GM18909 (cell line): ENCODE data around the gene TSHZ1.

Source experiments
- ATAC-seq: cut with Tn5 transposase; IDR thresholded peaks from one replicate; pipeline ENCODE4 v1.9.1; 2021; ENCODE audit warnings: mild to moderate bottlenecking; ENCODE audit not compliant: unreplicated experiment, poor library complexity

TSHZ1 gene

DNA sequence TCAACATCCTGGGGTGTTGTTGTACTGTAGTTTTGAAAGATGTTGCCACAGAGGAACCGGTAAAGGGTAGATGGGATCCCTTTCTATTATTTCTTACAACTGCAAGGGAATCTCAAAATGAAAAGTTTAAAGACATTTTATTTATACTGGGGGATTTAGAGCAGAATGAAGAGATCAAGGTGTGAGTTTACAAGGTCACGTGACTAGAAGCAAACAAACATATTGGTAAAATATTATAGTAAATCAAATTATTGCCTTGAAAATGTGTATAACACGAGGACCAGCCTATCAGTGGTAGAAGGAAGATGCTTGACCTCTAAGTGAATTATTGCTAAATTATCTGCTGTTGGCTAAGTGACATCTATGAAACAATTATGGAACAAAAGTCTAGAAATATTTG is 119.7 kb downstream of the TSHZ1 start:
- ATAC-seq, result no peak

DNA sequence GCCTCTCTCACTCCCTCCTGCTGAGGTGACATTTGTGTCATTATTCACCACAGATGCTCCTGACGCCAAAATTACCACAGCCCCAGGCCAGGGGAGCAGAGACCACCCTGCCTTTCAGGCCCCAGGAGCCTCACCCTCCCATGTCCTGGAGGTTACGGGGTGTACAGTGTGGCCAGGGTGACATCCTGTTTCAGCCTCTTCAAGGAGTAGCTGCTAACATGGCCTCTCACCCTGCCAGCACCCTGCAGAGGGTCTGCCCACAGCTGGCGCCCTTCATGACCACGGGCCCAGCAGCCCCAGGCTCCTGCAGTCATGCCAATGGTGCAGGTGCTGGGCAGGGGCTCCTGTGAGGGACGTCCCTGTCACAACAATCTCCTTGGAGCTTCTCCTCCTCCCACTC is 124.3 kb downstream of the TSHZ1 start:
- ATAC-seq, result no peak

DNA sequence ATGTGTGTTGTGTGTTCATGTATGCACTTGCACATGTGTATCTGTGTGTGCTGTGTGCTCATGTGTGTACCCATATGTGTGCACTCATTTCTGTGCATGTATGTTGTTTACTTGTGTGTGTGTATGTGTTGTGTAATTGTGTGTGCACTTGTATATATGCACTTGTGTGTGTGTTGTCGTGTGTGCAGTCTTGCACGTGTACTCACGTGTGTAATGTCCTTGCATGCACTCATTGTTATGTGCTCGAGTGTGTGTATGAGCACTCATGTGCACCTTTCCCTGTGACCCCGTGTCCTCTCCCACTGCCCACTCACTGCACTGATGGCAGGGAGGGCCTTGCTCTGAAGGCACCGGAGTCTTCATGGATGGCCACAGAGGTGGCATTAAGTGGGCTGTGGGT is 124.9 kb downstream of the TSHZ1 start:
- no peak for ATAC-seq

DNA sequence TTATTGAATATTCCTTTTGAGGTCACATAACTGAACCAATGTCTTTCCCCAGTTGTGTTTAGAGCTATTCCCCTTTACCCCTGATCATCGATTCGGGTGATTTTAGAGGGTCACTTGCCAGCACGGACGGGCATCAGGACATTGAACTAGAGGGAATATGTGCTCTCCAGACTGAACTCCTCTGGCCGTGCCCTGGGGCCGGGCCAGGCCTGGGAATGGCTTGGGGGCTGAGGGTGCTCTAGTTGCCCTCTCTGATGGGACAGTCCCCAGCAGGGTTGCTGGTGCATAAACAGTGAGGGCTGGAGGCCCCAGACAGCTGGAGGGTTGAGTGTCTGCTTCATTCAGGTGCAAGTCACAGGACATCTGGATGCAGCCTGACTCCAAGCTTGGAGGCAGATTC is 126.2 kb downstream of the TSHZ1 start:
- no peak for ATAC-seq

DNA sequence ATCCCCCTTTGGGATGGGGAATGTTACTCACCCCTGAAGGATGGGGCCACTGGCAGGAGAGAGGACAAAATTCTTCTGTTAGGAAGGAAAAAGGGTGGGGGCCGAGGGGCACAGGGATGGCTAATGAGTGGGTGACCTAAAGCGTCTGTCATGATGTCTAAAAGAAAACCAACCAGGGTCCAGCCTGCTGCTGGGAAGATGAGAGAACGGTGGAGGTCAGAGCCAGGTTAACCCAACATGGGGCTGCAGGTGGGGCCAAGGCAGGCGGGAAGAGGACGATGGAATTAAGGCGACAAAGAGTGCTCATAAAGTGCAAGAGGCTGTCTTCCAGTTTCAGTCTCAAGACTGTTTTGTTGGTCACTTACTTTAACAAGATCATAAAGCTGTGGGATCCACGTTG is 126.8 kb downstream of the TSHZ1 start:
- ATAC-seq, result no peak

DNA sequence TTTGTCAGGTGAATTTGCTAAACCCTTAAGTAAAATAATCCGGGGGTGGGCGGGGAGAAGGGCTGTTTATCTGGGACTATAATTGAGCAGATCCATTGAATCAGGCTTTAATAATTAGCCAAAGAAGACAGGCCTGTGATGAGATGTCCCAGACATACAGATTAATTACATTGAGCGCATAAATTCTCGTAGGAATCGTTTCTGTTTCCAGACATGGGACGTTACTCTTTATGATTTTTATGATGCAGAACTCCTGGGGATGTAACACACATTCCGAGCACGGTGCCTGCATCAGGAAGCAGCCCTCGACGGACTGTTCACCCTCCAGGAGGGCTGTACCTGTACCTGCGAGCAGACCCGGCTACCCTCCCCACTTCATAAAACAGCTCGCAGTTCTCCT is 128.0 kb downstream of the TSHZ1 start:
- no peak for ATAC-seq
